ENCODE results near the gene FRMD7.

DNA sequence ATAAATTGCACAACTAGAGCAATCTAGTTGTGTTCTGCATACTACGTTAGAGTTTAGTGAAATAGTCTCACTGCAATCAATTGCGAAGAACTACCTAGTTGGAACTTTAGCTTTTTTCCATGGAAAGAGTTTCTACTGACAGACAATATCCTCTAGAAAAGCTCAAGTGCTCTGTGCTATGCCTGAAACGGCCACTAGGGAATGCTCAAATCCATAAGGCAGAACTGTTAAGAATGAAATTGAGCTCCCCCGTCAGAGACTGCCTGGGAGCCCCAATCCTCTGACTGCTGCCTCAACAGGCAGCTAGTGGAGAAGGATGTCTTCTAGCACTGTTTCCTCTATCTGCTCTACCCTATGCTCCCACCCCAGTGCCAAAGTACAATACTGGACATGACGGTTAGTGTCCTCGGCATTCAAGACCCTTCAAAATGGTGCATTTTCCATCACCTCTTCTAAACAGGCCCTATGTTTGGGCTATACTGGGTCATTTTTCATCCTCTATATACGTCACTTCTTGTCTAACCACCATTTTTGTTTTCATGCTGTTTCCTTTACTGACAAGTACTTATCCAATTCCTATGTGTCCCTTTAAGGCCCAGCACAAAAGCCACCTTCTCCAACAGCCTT is 35.3 kb downstream of the FRMD7 start:
- TF ChIP-seq POLR2A (IDR thresholded peaks at IDR 0.05) = no peak
- TF ChIP-seq, protein P1, sequence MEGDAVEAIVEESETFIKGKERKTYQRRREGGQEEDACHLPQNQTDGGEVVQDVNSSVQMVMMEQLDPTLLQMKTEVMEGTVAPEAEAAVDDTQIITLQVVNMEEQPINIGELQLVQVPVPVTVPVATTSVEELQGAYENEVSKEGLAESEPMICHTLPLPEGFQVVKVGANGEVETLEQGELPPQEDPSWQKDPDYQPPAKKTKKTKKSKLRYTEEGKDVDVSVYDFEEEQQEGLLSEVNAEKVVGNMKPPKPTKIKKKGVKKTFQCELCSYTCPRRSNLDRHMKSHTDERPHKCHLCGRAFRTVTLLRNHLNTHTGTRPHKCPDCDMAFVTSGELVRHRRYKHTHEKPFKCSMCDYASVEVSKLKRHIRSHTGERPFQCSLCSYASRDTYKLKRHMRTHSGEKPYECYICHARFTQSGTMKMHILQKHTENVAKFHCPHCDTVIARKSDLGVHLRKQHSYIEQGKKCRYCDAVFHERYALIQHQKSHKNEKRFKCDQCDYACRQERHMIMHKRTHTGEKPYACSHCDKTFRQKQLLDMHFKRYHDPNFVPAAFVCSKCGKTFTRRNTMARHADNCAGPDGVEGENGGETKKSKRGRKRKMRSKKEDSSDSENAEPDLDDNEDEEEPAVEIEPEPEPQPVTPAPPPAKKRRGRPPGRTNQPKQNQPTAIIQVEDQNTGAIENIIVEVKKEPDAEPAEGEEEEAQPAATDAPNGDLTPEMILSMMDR (IDR thresholded peaks at IDR 0.05) = peak; percentile 71 to 80 (median 76)

All from right lobe of liver (tissue), 4 donors.